Thyroid gland (tissue), 4 donors: ENCODE measurements around the gene SYTL3.

ENCODE experiments used
- CTCF ChIP-seq, 6 experiments: fragments of 200-600 bp in 3 of 6; fragments of 450-650 bp in 3 of 6; sonication (generic) in 3 of 6; IDR thresholded peaks; one replicate each; pipeline ENCODE4 v1.5.1; 2016 to 2019; ENCODE audit warnings: antibody characterized with exemption in 6 of 6, mild to moderate bottlenecking in 2 of 6, inconsistent platforms in 1 of 6, moderate library complexity in 1 of 6
- POLR2A ChIP-seq, 2 donors: fragments of 450-650 bp; IDR thresholded peaks; one replicate each; pipeline ENCODE4 v1.6.1; 2017; ENCODE audit warnings: antibody characterized with exemption in 2 of 2, mild to moderate bottlenecking in 2 of 2, moderate library complexity in 1 of 2

DNA sequence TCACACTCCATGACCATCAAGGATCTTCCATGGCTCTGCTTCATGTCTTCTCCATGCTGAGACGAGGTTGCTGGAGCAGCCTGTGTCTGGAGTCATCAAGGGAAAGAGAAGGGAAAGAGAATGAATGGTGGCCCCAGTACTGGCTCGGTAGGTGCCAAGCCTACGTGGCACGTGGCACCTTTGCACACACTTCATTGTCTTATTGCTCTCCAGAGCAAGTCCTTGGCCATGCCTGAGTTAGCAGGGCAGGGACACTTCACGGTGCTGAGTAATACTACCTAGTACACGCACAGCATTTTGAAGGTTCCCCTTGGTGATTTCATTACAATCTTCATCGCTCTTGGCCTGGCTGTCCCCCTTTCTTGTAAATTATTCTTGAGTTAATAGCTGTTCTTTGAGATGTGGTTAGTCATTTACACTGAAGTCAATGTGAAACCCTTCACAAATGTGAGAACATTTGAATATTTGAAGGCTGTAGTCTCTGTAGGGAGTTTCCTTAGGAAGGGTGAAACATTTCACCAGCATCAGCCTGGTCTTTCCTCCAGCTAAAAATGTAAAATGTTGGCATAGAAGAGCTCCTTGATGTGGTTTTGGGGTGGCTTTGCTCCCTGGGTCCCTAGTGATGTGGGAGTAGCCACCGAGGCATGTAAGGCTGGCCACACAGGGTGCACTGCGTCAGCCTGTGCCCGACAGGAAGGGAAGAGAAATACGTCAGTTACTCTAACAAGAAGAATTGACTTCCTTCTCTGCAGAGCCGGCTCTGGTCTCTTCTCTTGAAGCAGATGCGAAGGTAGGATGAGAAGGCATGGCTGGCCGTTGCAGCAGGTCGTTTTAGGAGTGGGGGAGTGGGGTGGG lies at the start of gene SYTL3:
- TF ChIP-seq POLR2A (IDR thresholded peaks at IDR 0.05) (no peak), CTCF (IDR thresholded peaks at IDR 0.05) (no peak)
